Measurements from ENCODE around the gene BRD7. TPM values are rescaled to one million over a fixed set of nuclear protein-coding genes. Genes with fewer than 3 reads are reported as not detected.

Gene BRD7
- polyA plus RNA-seq, 3 donors = 11.4 to 33.0 (median 21.2) TPM

DNA sequence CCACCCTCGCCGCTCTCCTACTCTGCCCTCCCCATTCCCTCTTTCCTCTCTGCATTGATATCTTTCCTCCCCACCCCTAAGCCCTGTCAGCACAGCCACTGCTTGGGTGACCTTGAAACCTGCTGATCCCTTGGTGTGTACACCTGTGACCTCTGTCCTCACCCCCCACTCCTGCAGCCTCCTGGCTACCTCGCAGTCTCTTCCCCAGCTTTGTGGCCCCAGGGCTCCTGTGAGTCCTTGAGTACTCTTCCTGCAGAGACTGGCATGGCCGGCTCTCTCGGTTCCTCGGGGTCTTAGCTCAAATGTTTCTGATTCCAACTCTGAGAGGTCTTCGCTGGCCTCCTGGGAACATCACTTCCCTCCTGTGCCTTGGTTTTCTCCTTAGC, 70.7 kb downstream of the BRD7 start:
- Histone ChIP-seq H2AFZ (ENCODE audit: insufficient read depth, low read depth, low read length, poor library complexity, severe bottlenecking) (no peak overlapping the region), H3K79me2 (ENCODE audit: insufficient read depth, low read length) (peaks cover 71% of the 10 kb centered on the region), H3K4me1 (ENCODE audit: control insufficient read depth in 1 of 2, insufficient read depth in 2 of 2, low read length in 2 of 2) (no peaks in the 10 kb centered on the region), H3K36me3 (replicated peaks in 1 of 2; ENCODE audit: control insufficient read depth in 1 of 2, insufficient read depth in 2 of 2, low read length in 2 of 2) (peaks cover 93 to 100% of the 10 kb centered on the region in 2 donors), H4K20me1 (ENCODE audit: insufficient read depth, low read length) (peaks cover 100% of the 10 kb centered on the region), H3K27ac (ENCODE audit: low read depth in 1 of 2, low read length in 2 of 2) (peak overlapping the region in 1 of 2 donors; percentile 51), H3K27me3 (ENCODE audit: control insufficient read depth in 2 of 2, insufficient read depth in 2 of 2, low read length in 2 of 2) (no peaks in the 10 kb centered on the region), H3K9ac (ENCODE audit: insufficient read depth, low read length, poor library complexity, severe bottlenecking) (no peak overlapping the region), H3K9me3 (replicated peaks in 1 of 2; ENCODE audit: control insufficient read depth in 1 of 2, insufficient read depth in 1 of 2, low read length in 2 of 2) (no peaks in the 10 kb centered on the region), H3K4me2 (replicated peaks; ENCODE audit: extremely low read depth, low read length, poor library complexity, severe bottlenecking) (no peak overlapping the region), H3K4me3 (replicated peaks in 1 of 3; ENCODE audit: low read depth in 2 of 3, low read length in 3 of 3) (no peak overlapping the region)
- Mint-ChIP-seq H3K27me3 (ENCODE audit: low read depth in 3 of 3) (no peaks in the 10 kb centered on the region), H3K36me3 (peaks cover 79 to 98% of the 10 kb centered on the region in 2 donors), H3K4me3 (no peak overlapping the region), H3K9me3 (no peaks in the 10 kb centered on the region), H3K4me1 (no peaks in the 10 kb centered on the region), H3K27ac (peak overlapping the region in 6 of 7 donors; percentile 9 to 82 (median 57))
- no peak for DNase-seq
- intact Hi-C loops (cut with micrococcal nuclease) = no loop called here
- 100% methylated on average over 6 of the region's 7 CpGs for WGBS (ENCODE audit: insufficient coverage)
- TF ChIP-seq, protein P1, sequence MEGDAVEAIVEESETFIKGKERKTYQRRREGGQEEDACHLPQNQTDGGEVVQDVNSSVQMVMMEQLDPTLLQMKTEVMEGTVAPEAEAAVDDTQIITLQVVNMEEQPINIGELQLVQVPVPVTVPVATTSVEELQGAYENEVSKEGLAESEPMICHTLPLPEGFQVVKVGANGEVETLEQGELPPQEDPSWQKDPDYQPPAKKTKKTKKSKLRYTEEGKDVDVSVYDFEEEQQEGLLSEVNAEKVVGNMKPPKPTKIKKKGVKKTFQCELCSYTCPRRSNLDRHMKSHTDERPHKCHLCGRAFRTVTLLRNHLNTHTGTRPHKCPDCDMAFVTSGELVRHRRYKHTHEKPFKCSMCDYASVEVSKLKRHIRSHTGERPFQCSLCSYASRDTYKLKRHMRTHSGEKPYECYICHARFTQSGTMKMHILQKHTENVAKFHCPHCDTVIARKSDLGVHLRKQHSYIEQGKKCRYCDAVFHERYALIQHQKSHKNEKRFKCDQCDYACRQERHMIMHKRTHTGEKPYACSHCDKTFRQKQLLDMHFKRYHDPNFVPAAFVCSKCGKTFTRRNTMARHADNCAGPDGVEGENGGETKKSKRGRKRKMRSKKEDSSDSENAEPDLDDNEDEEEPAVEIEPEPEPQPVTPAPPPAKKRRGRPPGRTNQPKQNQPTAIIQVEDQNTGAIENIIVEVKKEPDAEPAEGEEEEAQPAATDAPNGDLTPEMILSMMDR (IDR thresholded peaks at IDR 0.05) = no peak

DNA sequence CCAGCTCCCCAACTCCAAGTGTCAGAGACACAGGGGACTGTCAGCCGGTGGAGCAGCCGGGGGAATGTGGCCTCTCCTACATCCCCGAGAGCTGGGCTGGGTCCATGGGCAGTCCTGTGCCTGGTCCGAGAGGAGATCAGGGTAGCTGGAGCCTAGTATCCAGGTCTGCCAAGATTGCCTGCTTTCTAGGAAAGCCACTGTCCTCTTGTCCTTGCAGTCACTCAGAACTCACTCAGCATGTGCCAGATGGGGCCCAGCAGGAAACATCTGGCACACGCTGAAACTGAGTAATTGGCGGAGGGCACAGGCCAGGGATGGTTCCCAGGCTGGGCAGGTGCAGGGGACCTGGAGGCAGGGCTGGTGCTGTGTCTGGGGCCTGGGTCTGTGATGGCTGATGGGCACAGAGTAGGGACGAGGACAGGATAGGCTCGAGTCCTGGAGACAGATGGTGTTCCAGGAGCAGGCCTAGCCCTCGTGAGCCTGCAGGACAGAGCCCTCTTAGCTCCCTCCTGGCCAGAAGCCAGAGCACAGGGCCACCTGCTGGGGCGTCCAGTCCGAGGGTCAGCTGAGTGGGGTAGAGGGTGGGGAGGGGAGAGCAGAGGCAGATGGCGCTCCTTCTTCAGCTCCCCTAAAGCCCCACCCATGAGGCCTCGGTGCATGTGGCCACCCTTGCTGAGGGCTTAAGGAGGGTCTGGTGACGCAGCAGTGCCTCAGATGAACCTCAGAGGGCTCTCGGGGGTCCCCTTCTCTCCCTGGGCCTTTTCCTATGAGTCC, 71.3 kb downstream of the BRD7 start:
- Mint-ChIP-seq H3K4me1 (no peaks in the 10 kb centered on the region), H3K27ac (peak overlapping the region in 4 of 7 donors; percentile 50 to 75 (median 56)), H3K9me3 (no peaks in the 10 kb centered on the region), H3K36me3 (peaks cover 79 to 98% of the 10 kb centered on the region in 2 donors), H3K4me3 (no peak overlapping the region), H3K27me3 (ENCODE audit: low read depth in 3 of 3) (no peaks in the 10 kb centered on the region)
- Histone ChIP-seq H3K79me2 (ENCODE audit: insufficient read depth, low read length) (peaks cover 76% of the 10 kb centered on the region), H3K9me3 (replicated peaks in 1 of 2; ENCODE audit: control insufficient read depth in 1 of 2, insufficient read depth in 1 of 2, low read length in 2 of 2) (no peaks in the 10 kb centered on the region), H4K20me1 (ENCODE audit: insufficient read depth, low read length) (peaks cover 100% of the 10 kb centered on the region), H3K4me1 (ENCODE audit: control insufficient read depth in 1 of 2, insufficient read depth in 2 of 2, low read length in 2 of 2) (no peaks in the 10 kb centered on the region), H3K27me3 (ENCODE audit: control insufficient read depth in 2 of 2, insufficient read depth in 2 of 2, low read length in 2 of 2) (no peaks in the 10 kb centered on the region), H3K4me3 (replicated peaks in 1 of 3; ENCODE audit: low read depth in 2 of 3, low read length in 3 of 3) (no peak overlapping the region), H3K27ac (ENCODE audit: low read depth in 1 of 2, low read length in 2 of 2) (peak overlapping the region in 1 of 2 donors; percentile 51), H3K4me2 (replicated peaks; ENCODE audit: extremely low read depth, low read length, poor library complexity, severe bottlenecking) (no peak overlapping the region), H3K9ac (ENCODE audit: insufficient read depth, low read length, poor library complexity, severe bottlenecking) (no peak overlapping the region), H2AFZ (ENCODE audit: insufficient read depth, low read depth, low read length, poor library complexity, severe bottlenecking) (no peak overlapping the region), H3K36me3 (replicated peaks in 1 of 2; ENCODE audit: control insufficient read depth in 1 of 2, insufficient read depth in 2 of 2, low read length in 2 of 2) (peaks cover 93 to 100% of the 10 kb centered on the region in 2 donors)
- intact Hi-C loops (cut with micrococcal nuclease) = no loop called here
- WGBS (ENCODE audit: insufficient coverage) = 60% methylated on average over 10 of the region's 15 CpGs
- TF ChIP-seq, protein P1 (IDR thresholded peaks at IDR 0.05) = no peak
- DNase-seq = no peak
